Fibroblast of mammary gland (primary cell): ENCODE measurements around the gene C21orf91.

Experiments used
- DNase-seq: peaks from one replicate; pipeline ENCODE4 v3.0.0-alpha.2; 2010; ENCODE audit warnings: low read depth
- H3K4me3 ChIP-seq: 2 replicates; pipeline ENCODE4 v1.5.1; 2011; ENCODE audit warnings: low read depth, mild to moderate bottlenecking, low read length, moderate library complexity; ENCODE audit not compliant: control insufficient read depth
- CTCF ChIP-seq: conservative IDR thresholded peaks from 2 replicates; pipeline ENCODE4 v1.5.1; 2011; ENCODE audit warnings: low read depth, low read length, inconsistent platforms; ENCODE audit not compliant: control insufficient read depth, insufficient read depth

The C21orf91 gene

GRCh38 chr21:17799414-17800164, 19.6 kb downstream of the C21orf91 start:
- TF ChIP-seq CTCF: no peak
- DNase-seq: no peak
- no peak overlapping the region for H3K4me3 ChIP-seq

- DNase-seq: no peak
- H3K4me3 ChIP-seq: no peak overlapping the region
- no peak for TF ChIP-seq CTCF
Measured at GRCh38 chr21:17798796-17799195, 20.4 kb downstream of the C21orf91 start.

GRCh38 chr21:17797967-17798366, 21.2 kb downstream of the C21orf91 start:
- DNase-seq: no peak
- TF ChIP-seq CTCF: no peak
- H3K4me3 ChIP-seq: no peak overlapping the region

GRCh38 chr21:17796503-17796902, 22.7 kb downstream of the C21orf91 start:
- no peak for TF ChIP-seq CTCF
- DNase-seq: no peak

GRCh38 chr21:17796037-17796403, 23.1 kb downstream of the C21orf91 start:
- H3K4me3 ChIP-seq: no peak overlapping the region
- DNase-seq: no peak
- TF ChIP-seq CTCF: no peak

More at GRCh38 chr21:17796503-17796902, 22.7 kb downstream of the C21orf91 start:
- no peak overlapping the region for H3K4me3 ChIP-seq

GRCh38 chr21:17795146-17796036, 23.8 kb downstream of the C21orf91 start:
- TF ChIP-seq CTCF: no peak
- DNase-seq: no peak
- no peak overlapping the region for H3K4me3 ChIP-seq
